Activated effector memory CD4-positive, alpha-beta T cell treated with Interleukin-2 at 50 U/mL for 16 hours (primary cell): Measurements from ENCODE around the gene SMAP2.

Experiments used
- DNase-seq: peaks from one replicate; pipeline ENCODE4 v3.0.0-alpha.2; 2020

Gene SMAP2

DNA sequence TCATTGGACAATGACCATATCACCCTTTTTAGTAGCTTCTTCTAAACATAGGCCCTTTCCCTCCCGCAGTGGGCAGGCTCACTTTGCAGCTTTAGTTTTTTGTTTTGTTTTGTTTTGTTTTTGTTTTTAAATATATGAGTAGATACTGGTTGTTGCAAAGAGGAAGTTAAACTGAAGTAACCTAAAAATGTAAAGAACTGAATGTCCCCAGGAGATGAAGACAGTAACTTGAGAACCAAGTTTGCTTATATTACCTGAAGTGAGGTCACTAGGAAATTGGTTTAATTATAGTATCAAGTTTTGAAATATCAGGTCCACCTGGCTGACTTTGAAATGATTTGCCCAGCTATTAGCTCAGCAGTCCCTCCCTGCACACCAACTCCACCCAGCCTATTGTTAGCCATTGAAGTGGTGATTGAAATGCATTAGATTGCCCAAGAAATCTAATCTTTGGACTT is 18.2 kb downstream of the SMAP2 start:
- no peak for DNase-seq

DNA sequence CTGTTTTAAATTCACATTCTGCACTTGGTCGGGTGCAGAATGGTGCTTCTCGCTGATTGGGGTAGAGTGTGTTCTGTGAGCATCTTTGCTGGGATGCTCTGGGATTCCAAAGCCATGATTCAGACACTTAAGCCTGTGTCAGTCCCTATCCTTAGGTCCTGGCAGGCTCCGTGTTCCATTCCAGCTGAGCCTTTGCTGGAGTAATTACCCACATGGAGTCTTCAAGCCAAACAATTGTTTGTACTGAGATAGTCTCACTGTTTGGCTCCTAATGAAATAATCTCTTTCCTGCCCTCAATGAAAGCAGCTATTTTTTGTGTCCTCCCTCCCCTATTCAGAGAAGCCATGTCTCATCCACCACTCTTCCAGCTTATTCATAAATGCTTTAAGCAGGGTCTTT is 18.7 kb downstream of the SMAP2 start:
- DNase-seq: no peak

DNA sequence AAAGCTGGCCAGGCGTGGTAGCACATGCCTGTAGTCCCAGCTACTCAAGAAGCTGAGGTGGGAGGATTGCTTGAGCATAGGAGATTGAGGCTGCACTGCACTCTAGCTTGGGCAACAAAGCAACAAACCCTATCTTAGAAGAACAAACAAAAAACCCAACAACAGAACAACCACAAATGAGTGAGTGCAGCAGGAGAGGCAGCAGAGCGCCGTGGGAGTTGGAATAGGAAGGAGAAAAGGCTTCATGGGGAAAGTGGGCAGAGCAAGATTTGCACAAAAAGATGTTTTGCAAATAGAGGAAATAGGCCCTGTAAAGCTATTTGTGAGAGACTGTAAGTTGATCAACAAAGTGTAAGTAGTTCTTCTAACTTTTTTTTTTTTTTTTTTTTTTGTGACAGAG is 19.6 kb downstream of the SMAP2 start:
- DNase-seq: no peak

DNA sequence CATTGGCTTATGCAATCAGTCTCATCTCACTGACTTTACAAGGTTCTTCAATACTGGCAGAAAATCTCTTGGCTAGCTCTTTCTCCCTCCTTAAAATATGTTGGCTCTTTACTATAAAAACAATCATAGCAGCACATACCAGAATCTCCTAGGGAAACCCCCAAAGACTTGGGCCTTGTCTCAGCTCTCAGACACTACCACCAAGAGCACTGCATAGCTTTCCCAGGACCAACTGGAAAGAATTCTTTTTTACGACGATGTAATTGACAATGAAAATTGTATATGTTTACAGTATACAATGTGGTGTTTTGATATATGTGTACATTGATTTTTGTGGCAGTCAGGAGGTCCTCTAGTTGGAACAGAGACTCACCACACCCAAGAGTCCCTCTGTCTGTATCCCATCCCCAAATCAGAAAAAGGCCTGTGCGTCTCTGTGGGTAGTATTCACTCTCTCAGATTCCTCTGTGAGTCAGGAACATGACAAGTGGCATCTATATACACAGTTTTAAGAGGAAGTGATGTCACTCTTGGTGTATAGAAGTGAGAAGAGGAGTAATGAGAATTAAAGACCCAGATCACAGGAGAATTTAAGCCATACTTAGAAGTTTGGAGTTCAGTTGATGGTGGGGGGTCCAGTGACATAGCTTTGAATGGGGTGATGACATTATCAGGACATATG is 21.1 kb downstream of the SMAP2 start:
- no peak for DNase-seq

DNA sequence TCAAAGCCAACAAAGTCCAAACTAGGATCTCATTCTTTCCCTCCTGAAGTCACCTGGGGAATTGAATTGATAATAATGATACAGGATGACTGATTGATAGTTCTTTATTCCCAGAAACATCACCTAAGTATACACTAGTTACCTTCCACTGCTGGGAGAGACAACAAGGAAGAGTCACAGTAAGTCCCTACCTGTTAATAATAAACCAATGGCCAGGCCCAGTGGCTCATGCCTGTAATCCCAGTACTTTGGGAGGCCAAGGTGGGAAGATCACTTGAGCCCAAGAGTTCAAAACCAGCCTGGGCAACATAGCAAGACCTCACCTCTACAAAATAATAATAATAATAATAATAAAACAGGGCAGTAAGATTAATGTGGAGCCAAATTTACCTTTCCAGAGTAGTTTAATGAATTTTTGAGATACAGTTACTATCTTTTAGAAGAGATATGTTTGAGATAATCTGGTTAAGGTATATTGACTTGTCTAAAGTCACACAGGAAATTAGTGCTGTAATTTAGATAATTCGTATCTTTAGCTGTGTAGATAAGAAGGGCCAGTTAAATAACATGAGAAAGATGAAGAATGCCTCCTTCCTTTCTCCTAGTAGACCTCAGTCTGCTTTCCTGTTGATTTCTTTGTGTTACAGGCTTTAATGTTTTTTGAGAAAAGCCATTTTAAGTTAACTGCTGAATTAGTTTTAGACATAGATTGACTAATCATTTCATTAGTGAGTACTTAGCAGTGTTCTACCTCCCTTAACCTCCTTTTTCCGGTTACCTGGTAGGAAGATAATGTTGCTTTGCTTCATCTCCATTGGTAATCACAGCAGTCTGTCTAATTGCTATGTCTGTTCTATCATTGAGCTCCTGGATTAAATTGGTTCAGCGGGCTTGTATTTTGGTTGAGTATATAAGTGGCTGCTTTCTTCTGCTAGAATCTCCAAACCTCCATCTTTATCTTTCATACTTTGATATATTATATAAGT is 22.0 kb downstream of the SMAP2 start:
- DNase-seq: no peak

DNA sequence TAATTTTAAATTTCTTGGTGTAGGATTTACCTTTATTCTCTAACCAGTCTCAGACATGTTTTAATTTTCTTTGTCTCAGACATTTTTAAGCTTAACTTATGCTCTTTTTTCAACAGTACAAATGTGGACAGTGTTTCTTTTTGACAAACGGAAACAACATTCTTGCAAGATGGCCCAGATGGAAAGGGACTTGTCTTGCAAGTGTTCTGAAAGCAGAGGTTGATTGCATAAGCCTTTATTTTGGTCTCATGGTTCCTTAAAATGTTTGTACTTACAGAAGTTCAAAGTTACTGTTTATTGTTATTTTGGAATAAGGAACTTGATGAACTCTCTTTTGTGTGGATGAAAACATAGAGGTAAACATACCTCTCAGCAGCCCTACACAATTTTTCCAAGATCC is 22.9 kb downstream of the SMAP2 start:
- DNase-seq: no peak

DNA sequence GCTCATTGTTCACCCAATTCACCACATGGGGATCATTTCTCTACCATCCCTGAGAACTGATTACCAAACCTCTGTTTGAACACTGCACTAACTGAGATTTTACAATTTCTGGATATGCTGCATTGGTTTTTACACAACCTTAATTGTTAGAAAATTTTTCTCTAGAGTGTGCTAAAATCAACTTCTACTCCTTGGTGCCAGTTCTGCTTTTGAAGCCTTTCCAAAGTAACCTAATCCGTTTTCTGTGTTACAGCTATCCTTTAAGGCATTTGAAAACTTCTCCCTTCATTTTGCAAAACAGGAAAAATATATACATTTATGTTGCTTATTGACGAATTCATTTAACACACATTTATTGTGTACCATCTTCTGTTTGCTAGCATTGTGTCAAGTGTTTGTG is 23.7 kb downstream of the SMAP2 start:
- DNase-seq: no peak

DNA sequence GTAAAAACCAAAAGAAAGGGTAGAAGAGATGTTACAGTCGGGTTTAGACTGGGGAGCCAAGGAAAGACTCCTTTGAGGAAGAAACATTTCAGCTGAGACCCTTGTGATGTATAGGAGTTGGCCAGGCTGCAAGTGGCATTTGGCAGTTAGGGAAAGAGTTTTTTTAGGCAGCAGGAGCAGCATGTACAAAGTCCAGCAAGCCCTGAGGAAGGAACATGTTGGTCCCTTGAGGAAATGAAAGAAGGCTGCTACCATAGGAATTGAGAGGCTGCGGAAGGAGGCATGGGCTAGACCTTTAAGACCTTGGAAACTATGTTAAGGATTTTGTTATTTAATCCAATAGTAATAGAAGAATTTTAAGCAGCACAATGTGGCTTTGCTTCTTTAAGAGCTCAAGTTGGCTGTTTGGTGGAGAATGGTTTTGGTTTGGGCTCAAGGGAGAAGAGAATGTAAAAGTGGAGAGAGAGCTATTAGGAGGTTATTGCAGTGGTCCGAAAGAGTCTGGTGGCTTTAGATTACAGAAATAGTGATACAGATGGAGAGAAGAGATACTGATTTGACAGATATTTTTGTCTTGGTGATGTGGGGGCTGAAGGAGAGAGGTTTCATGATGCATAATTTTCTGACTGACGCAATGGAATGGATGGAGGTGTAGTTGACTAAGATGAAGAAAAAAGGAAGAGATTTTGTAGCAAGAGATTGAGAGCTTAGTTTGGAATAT is 26.6 kb downstream of the SMAP2 start:
- DNase-seq: no peak

DNA sequence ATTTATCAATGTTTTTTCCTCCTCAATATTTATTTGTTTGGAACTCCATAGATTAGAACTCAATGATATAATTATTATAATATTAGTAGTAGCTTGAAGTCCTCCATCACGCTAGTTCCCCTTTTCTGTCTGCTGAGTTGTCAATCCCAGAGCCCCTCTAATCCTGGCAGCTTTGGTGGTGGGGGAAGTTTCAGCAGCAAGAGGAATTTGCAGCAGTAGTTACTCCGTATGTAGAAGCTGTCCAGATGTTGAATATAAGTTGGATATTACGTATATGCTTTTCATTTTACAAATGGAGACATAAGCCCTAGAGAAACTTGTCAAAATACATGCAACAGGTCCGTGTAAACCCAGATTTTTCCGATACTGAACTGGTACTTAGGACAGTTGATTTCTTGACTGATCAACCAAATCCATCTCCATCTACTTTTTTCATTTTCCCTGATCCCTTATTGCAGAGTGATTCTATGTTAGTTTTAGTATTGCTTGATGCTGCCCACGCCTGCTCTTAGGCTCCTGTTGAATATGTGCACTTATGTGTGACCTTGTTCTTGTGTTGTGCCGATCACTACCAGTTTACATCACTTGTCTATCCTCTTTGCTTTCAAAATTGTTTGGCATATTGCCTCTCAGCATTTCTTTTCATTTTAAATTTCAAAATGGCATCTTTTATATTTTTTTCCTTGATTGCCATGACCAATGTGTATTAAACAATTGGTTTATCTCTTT is 28.1 kb downstream of the SMAP2 start:
- DNase-seq: no peak

DNA sequence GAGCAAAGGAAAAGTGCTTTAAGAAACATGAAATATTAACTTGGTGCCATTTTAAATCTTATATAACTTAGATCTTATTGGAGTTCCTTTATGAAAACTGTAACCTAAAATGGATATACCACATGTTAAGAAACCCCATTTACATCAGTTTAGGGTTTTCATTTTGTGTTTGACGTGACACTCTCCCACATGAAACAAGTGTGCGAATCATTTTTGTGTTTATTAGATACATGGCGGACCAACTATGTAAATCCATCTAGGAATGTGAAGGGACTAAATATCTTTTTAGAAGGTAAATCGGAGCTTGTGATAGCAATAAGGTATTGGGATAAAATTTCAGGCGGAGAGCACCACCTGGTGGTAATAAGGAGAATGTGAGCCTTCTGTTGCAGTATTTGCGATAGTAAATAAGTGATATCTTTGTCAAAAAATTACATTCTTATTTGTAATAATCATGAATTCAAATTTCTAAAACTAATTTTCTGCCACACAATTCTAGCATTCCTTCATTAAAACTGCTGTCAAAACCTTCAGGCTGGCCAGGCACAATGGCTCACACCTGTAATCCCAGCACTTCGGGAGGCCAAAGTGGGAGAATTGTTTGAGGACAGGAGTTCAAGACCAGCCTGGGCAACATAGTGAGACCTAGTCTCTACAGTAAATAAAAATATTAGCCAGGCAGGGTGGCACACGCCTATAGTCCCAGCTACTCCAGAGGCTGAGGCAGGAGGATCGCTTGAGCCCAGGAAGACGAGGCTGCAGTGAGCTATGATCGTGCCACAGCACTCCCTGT is 31.3 kb downstream of the SMAP2 start:
- DNase-seq: no peak

DNA sequence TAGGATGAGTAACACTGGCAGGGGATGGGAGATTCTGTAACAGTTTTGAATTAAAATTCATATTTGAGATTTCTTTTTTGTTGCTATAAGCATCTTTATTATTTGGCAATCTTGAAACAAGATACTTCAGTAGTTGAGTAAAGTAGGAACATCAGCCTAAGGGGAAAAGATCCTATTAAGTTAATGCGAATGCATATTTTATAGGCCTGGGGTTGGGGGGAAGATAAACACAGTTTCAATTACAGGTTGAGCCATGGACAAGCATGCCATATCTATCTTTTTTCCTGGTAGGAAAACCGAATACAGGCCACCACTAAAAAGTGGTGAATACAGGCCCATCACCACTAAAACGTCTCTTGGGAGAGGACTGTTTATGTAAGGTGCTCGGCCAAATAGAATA is 32.3 kb downstream of the SMAP2 start:
- no peak for DNase-seq

DNA sequence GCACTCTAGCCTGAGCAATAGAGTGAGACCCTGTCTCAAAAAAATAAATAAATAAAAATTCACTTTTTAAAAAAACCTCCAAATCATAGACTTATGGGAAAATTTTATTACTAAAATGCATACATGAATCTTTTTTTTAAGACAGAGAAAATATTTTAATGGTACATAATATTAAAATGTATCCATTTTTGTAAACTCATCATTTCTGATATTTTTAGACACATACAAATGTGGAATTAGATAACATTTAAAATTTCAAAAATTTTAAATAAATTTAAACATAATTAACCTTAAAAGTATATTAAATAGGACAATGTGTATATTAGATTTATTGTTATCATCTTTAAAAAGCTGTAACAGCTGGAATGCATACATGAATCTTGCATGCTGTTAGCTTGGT is 33.9 kb downstream of the SMAP2 start:
- no peak for DNase-seq

DNA sequence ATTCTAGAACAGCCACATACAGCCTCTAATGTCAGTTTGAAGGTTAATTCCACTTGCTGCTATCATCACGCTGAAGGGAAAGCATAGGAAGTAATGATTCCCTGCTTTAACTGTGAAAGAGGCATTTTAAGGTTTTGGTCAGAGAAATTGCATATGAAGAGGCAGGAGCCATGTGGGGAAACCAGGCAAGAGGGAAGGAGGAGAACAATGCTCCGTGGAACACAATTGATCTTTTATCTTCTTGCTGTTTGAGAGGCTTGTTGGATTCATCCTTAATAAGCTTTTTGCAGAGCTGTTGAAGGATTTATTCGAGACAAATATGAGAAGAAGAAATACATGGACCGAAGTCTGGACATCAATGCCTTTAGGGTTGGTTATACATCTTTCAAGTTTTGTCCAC is 35.9 kb downstream of the SMAP2 start:
- DNase-seq: no peak

DNA sequence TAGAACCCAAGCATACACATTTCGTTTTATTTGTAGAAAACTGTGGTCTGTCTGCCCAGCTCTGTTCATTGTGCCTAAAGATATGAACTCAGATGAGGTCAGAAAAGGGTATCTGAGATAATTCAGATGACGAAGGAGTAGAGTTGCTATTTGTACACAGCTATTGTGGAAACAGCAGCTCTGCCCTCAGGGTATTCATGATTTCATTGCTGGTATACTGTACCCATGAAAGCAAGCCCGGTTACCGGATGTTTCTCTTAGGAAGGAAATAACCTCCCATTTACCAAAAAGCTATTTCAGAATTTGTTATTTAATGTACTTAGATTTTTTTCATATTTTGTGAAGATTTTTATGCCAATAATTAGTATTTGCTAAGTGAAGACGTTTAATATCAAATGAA is 37.8 kb downstream of the SMAP2 start:
- DNase-seq: no peak

DNA sequence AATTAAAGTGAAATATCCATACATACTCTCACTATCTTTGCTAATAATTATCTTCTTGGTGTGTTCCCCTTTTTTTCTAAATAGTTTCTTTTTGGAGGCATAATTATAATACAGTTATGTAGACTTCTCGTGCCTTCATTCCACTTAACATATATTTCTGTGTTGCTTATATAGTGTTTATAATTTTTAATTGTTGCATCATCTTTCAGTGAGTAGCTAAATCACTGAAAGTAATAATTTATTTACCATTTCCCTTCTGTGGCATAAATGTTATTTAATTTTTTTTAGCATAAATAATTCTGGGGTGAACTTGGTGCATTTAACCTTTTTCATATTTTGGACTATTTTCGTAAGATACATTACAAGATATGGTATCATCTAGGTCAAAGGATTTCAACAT is 38.3 kb downstream of the SMAP2 start:
- no peak for DNase-seq

DNA sequence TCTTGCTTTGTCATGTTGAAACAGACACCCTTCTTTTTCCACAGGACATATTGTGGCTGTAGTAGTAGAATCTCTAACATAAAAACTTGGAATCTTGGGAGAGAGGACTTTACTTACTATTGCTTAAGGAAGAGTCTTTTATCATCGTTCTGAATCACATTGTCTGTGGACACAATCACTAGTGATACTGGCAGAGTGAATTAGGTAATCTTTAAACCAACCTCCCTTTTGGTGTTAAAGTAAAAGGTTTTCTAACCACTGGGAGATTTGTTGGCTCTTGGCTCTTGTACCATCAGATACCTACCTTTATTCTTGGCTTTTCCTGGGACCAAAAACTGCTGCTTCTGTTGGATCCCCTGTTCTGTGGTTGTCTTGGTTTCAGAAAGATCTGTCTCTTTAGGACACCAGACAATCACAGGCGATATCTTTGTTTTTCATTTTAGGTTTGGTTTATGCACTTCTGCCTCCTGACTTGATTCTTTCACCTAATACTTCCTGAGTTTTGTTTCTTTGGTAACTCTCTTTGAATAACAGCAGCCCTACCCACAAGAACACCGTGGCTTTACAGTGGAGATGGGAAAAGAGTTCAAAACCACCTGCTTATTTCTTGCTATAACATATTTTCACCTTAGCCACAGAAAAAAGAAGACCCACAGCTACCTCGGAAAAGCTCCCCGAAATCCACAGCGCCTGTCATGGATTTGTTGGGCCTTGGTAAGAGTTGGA is 40.2 kb downstream of the SMAP2 start:
- no peak for DNase-seq

DNA sequence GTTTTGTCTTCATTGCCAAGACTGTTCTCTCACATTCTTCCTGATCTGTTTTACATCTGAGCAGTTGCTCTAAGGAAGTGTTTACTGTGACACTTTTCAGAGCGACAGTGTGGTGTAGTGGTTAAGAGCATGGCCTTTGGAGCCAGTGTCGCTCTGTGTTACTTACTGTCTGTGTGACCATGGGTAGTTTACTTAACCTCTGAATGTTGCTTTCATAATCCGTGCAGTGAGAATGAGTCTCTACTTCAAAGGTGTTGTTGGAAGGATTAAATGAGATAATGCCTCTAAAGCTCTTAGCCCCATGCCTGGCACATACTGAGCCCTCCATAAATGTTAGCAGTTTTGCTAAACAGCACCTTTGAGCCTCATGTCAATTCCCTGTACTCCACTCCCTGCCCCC is 40.8 kb downstream of the SMAP2 start:
- DNase-seq: no peak

DNA sequence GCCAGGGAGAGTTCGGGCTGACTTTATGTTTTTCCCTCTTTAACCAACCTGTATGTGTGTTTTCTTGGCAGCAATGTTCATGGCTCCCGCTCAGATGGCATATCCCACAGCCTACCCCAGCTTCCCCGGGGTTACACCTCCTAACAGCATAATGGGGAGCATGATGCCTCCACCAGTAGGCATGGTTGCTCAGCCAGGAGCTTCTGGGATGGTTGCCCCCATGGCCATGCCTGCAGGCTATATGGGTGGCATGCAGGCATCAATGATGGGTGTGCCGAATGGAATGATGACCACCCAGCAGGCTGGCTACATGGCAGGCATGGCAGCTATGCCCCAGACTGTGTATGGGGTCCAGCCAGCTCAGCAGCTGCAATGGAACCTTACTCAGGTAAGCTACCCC is 43.2 kb downstream of the SMAP2 start:
- DNase-seq: no peak

DNA sequence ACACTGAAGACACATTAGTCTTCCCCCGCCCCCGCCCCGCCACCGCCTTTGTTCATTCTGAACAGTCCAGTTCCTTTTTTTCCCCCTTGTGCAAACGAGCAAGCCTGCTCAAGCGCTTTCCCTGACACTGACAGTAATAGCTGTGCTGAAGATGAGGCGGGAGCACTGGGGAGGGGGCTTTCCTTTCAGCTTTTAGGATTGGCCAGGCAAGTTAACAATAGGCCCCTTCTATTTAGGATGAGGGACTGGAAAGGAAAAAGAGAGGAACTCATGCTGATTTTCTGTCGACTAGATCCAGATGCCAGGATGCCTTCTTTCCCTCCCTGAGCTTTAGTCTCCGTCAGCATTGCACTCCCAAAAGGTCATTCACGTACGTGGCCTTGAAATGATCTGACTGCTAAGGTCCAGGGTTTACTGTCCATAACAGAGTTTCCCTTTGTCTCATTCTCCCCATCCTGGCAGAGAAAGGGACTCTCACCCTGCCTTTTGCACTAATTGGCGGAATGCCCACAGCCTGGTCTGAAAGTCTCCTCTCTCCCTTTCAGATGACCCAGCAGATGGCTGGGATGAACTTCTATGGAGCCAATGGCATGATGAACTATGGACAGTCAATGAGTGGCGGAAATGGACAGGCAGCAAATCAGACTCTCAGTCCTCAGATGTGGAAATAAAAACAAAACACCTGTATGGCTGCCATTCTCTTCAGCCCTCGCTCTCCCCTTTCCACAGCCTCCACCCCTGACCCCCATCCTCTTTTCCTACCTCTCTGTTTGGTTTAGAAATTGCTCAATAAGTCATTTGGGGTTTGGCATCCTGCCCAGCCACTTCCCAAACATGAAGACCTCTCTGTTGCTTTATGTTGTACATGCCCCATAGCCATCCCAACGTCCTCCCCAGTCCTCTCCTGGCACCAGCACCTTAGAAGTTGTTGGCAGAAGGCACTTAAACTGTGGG is 48.2 kb downstream of the SMAP2 start:
- DNase-seq: no peak

DNA sequence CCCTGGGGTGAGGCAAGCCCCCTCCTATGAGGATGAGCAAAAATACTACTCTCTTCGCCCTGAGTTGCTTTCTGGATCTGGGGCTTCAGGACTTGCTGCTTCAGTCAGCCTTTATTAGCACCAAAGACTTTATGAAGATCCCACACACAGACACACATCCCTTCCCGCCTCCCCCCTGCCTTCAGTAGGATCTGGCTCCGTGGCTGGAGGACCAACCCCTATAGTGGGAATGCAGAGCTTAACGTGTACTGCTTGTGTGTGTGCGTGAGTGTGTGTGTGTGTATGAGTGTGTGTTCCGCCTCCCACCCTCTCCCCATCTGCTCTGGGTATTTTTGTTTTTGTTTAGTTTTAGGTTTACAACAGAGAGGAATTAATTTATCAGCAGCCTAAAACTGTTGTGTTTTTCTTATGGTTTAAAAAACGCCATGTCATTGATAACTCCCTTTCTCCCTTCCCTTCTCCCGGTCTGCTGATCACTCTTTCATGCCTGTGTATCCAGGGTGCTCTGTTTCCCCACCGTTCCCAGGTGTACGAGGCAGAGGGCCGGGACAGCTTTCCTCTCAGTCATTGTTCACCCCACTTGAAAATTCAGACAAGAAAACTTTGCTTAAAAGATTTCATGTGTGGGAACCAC is 49.2 kb downstream of the SMAP2 start:
- DNase-seq: no peak
